ENCODE data around the gene UBALD1.

DNA sequence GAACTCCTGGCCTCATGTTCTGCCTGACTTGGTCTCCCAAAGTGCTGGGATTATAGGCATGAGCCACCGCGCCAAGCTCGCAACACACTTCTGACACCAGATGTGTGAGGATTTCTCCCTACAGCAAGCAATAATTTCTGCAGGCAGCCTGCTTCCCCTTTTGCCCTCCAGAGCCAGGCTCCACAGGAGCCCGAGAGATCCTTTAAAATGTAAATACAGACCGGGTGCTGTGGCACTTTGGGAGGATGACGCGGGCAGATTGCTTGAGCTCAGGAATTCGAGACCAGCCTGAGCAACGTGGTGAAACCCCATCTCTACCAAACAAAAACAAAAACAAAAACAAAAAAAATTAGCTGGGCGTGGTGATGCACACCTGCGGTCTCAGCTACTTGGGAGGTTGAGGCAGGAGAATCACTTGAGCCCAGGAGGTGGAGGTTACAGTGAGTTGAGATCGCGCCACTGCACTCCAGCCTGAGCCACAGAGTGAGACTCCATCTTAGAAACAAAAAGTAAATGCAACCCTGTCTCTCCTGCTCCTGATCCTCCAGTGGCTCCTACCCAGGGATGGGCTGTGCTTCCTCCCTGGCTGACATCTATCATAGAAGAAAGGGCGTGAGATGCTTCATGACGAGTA, 43.9 kb downstream of the UBALD1 start:
- TF ChIP-seq CTCF (conservative IDR thresholded peaks at IDR 0.05), result no peak
- TF ChIP-seq EZH2 (IDR thresholded peaks at IDR 0.05; ENCODE audit: low read depth), result no peak

All from PC-9 (cell line).